GM12891 (cell line): ENCODE measurements around the gene SPRED1.

Source experiments
- POLR2A ChIP-seq: IDR thresholded peaks from 2 replicates; pipeline ENCODE4 v1.6.1; 2011; ENCODE audit warnings: low read depth, low read length, control low read depth
- POLR2AphosphoS5 ChIP-seq: IDR thresholded peaks from 2 replicates; pipeline ENCODE4 v1.6.1; 2011; ENCODE audit warnings: low read depth, low read length, control low read depth
- POU2F2 ChIP-seq: IDR thresholded peaks from 2 replicates; pipeline ENCODE4 v1.6.1; 2011; ENCODE audit warnings: low read depth, mild to moderate bottlenecking, control low read depth, low read length, moderate library complexity
- SPI1 ChIP-seq: IDR thresholded peaks from 2 replicates; pipeline ENCODE4 v1.6.1; 2011; ENCODE audit warnings: low read depth, low read length, control low read depth
- TAF1 ChIP-seq: IDR thresholded peaks from 2 replicates; pipeline ENCODE4 v1.6.1; 2011; ENCODE audit warnings: low read depth, low read length, control low read depth

GRCh38 chr15:38271895-38272294, 19.3 kb downstream of the SPRED1 start:
- no peak for TF ChIP-seq POLR2A
- no peak for TF ChIP-seq POLR2AphosphoS5
- no peak for TF ChIP-seq SPI1
- no peak for TF ChIP-seq TAF1
- no peak for TF ChIP-seq POU2F2
